Fibroblast of skin of left biceps (primary cell): ENCODE data around the gene SGCD.

Experiments used
- DNase-seq, 2 experiments: peaks; one replicate each; pipeline ENCODE4 v3.0.0-alpha.2; 2013; ENCODE audit warnings: low read depth in 2 of 2

The SGCD gene

DNA sequence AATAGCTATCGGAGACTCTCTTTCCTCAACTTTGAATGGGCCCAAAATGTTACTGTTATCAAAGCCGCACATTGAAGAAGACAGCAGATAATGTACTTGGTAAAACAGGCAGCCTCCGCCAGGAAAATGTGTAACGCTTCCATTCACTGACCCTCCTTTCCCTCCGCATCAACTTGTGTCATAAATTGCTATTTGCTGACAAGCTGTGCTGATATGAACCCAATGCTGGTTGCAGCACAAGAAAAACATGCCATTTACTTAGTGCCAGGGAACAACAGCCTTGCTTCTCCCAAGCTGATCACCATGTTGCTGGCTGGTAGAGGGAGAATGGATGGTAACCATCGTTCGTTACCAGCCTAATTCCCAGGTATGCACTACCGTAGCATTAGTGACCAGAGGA is 360.6 kb downstream of the SGCD start:
- no peak for DNase-seq

- DNase-seq, result no peak
These were observed 364.6 kb downstream of the SGCD start for GRCh38 chr5:156691572-156691971.

- DNase-seq, result no peak
These were observed 366.1 kb downstream of the SGCD start for GRCh38 chr5:156693113-156693512.

DNA sequence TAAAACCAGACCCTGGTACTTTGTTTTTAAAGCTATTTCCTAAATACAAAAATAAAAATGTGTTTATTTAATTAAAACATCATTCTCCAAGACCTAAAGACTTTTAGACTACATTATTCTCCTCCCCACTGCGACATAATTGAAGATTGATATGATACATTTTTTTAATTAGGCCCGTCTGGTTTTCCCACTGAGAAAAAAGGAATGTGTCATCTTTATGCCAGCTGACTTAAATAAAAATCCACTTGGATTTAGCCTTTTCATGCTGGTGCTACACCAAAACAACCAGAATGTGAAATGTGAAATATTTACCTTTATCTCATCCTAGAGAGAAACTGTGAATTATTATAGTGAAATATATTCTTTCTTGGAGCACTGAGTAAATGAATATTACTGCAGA is 367.6 kb downstream of the SGCD start:
- DNase-seq, result no peak

DNA sequence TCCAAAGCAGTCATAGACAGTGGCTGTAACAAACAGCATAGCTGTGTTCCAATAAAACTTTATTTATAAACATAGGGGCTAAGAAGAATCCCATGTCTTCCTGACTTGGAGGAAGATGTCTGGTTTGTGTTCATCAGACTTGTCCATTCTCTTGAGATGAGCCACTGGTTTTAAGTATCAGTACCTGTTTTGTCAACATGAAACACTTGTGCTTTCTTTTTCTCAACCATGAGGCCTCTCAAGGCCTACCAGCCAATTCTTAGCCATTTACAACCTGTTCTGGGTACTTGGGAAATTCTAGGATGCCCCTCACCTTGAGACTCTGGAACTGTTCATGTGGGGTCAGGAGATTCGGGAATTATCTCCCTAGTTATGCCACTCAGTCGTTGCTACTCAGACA is 368.8 kb downstream of the SGCD start:
- DNase-seq, result no peak

- no peak for DNase-seq
These were observed 371.4 kb downstream of the SGCD start for GRCh38 chr5:156698323-156698722.

GRCh38 chr5:156699147-156699546 is 372.2 kb downstream of the SGCD start:
- DNase-seq, result no peak

GRCh38 chr5:156704139-156704538 is 377.2 kb downstream of the SGCD start:
- DNase-seq, result no peak

DNA sequence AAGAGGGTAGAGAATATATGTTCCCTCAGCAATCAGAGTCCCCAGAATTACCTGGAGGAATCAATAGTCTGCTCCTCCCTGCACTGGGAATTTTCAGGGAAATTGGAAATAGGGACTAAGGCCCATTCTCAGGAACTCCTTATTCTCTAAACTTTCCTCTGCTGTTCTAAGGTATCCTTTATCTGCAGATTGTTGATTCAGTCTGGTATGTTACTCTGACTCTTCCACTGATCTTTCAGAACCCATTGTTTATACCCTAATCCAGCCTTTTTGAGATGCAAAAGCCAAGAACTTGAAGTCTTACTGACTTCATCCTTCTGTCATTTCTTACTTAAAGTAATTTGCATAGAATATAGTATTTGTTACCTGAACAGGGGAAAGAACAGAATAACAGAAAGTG is 379.7 kb downstream of the SGCD start:
- DNase-seq, result no peak

- no peak for DNase-seq
These were observed 380.8 kb downstream of the SGCD start for GRCh38 chr5:156707750-156708149.

DNA sequence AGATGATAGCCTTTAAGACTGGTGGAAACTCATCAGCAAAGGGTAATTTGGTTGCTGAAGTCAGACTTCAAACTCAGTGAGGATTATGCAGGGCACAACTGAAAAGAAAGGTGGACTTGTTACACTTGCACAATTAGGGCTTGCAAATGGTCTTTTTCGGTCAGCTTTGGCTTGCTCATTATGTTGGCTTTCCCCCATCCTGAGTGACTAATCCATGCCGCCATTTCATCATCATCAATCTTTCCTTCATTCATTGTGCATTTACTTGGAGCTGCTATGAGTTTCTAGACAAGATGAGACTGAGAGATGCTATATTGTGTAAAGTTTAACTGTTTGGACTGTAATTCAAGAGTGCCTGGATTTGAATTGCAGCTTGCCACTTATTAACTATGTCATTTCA is 388.3 kb downstream of the SGCD start:
- no peak for DNase-seq

GRCh38 chr5:156716591-156717380 is 389.8 kb downstream of the SGCD start:
- no peak for DNase-seq

DNA sequence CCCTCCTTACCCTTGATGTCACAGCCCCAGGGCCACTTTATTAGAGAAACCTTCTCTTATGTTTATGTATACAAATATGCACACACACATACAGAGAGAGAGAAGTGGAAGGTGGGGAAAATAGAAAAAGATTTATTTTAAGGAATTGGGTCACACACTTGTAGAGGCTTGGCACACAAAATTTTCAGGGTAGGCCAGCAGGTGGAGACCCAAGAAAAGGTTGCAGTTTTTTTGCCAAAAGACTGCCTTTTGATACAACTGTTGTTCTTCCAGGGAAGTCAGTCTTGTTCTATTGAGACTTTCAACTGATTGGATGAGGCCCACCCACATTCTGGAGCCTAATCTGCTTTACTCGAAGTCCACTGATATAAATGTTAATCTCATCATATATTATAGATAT is 392.0 kb downstream of the SGCD start:
- DNase-seq, result no peak

DNA sequence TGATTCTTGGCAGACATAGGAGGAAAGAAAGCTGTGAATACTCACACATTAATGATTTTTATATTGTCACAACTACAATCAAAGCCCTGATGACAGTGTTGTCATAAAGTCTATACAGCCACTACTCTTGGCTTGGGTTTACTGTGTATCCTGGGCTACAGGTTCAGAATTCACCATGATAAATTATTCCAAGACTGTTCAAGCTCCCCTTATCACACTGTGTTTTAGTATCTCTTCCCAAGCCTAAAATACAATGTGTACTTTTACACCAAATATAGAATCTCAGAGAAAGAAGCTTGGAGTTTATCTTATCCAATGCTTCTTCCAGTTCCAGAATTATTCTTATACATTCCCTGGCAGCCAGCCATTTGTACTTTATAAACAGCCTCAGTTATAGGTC is 395.4 kb downstream of the SGCD start:
- no peak for DNase-seq

GRCh38 chr5:156735477-156735876 is 408.5 kb downstream of the SGCD start:
- no peak for DNase-seq

DNA sequence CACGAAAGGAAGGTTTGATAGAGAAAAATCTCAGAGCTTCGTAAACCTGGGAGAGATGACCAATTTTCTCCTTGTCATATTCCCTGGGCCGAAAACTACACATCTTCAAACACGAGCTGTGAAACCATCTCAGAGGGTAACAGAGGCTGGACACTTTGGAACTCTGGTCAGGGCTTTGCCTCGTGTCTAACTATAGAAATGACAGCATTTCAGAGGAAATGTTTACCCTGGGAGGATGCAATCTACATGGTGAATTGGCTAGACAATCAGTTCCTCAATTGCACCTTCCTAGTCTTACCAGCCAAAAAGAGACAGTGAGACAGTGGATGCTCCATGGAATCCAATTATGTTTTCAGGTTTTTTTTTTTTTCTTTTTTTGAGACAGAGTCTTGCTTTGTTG is 414.6 kb downstream of the SGCD start:
- no peak for DNase-seq

GRCh38 chr5:156753846-156754245 is 426.9 kb downstream of the SGCD start:
- no peak for DNase-seq

DNA sequence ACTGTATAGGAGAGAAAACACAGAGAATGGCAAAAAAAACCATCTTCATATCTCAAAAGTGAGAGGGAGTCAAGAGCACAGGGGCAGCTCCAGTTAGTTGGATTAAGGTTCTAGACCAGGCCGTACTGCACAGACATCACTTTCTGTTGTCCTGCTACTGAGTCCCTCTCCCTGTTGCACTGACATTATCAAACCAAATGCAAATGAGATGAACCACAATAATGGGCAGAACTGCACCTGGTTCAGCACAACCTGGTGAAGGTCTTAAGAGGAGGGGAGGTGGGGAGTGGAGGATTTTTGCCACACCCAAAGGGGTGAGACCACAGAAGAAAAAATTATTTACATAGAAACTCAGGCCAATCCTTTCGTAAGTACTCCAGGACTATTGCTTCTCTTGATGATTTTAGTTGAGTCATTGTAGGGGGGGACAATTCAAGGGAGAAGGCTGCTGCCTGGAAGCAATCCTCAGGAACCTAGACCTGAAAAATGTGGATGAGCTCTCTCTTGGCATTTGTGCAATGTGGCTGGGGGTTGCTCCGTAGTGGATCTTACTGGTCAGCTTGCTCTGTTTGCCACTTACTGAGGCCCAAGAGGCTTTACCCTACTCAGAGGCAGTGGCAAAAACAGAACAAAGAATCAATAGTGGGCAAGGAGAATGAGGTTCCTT is 428.6 kb downstream of the SGCD start:
- no peak for DNase-seq

DNA sequence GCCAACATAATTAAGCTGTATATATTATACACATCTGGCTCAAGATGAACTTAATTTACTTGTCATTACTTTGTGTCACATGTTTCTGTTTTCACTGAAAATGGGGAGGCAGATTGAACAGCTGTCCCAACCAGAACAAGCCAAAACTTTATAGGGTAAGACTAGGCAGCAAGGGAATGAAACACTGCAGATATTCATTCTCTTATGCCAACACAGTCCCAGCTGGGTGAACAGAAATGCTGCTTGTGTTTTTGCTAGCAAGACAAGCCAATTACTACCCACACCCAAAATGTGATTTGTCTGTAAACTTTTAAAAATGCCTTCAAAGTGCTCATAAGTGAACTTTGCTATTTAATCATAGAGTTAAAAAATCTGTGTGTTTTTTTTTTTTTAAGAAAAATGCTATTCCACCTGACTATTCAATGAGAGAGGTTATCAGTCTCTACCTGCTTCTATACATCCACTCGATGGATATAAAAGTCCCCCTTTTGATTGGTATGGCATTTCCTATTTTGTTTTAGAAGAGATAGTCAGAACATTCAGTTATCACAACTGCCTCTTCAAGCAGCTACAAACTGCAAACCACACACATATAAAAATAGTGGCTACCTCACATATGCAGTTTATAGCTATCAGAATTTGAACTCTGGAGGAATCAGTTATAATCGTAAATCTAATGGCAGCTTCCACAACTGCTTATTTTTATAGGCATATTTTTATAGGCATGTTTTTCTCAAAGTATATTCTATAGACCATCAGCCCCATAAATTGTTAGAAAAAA is 431.2 kb downstream of the SGCD start:
- DNase-seq, result no peak

DNA sequence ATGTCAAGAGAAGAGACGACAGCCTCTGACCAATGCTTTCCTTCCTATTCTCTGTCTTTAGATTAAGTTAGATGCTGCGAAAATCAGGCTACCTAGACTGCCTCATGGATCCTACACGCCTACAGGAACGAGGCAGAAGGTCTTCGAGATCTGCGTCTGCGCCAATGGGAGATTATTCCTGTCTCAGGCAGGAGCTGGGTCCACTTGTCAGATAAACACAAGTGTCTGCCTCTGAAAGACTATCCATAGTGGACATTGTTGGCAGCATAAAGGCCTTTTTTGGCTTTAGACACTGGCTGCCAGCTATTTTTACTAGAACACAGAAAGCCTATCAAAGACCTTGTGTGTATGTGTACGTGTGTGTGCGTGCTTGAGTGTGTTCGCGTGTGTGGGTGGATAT is 432.2 kb downstream of the SGCD start:
- DNase-seq, result no peak

GRCh38 chr5:156762771-156763170 is 435.8 kb downstream of the SGCD start:
- peak in 1 of 2 experiments; percentile 10 for DNase-seq

- no peak for DNase-seq
These were observed 437.4 kb downstream of the SGCD start for GRCh38 chr5:156764176-156764971.
